Esophagus muscularis mucosa (tissue), 4 donors: Measurements from ENCODE around the gene RAB25. TPM values are rescaled to one million over a fixed set of nuclear protein-coding genes. Genes with fewer than 3 reads are reported as not detected.
A peak's percentile ranks its signal among the peaks of the same experiment; 100 is the strongest.

Experiments used
- DNase-seq: peaks from one replicate; pipeline ENCODE4 v3.0.0-alpha.2; 2017; ENCODE audit errors: extremely low spot score
- H3K27ac ChIP-seq, 4 donors: fragments of 200-600 bp; sonication (generic); replicated peaks in 1 of 4; 1 replicate in 3 of 4; 2 replicates in 1 of 4; pipeline ENCODE4 v1.5.1; 2016 to 2019; ENCODE audit warnings: mild to moderate bottlenecking in 1 of 4
- H3K27me3 ChIP-seq, 4 donors: fragments of 200-600 bp; sonication (generic); one replicate each; pipeline versions ENCODE4 v1.5.1 to v1.6.0; 2016 to 2019
- H3K36me3 ChIP-seq, 4 donors: fragments of 200-600 bp; sonication (generic); one replicate each; pipeline ENCODE4 v1.5.1; 2016 to 2019
- H3K4me1 ChIP-seq, 4 donors: fragments of 200-600 bp; sonication (generic); one replicate each; pipeline ENCODE4 v1.5.1; 2016 to 2019
- H3K4me3 ChIP-seq, 4 donors: fragments of 200-600 bp; sonication (generic); 1 replicate in 2 of 4; 2 replicates in 2 of 4; pipeline ENCODE4 v1.5.1; 2016 to 2019; ENCODE audit warnings: mild to moderate bottlenecking in 4 of 4, moderate library complexity in 1 of 4
- H3K9me3 ChIP-seq, 4 donors: fragments of 200-600 bp; sonication (generic); 1 replicate in 3 of 4; 2 replicates in 1 of 4; pipeline ENCODE4 v1.5.1; 2016 to 2019
- CTCF ChIP-seq, 3 experiments: fragments of 200-600 bp in 2 of 3; fragments of 450-650 bp in 1 of 3; sonication (generic) in 2 of 3; IDR thresholded peaks; one replicate each; pipeline ENCODE4 v1.5.1; 2017 to 2019; ENCODE audit warnings: antibody characterized with exemption in 3 of 3, mild to moderate bottlenecking in 2 of 3, moderate library complexity in 1 of 3
- EP300 ChIP-seq: sonication (generic); formaldehyde crosslinking; IDR thresholded peaks from one replicate; pipeline ENCODE4 v1.6.1; 2017; ENCODE audit warnings: antibody characterized with exemption
- POLR2A ChIP-seq: fragments of 450-650 bp; IDR thresholded peaks from one replicate; pipeline ENCODE4 v1.6.1; 2017; ENCODE audit warnings: antibody characterized with exemption, moderate library complexity, mild to moderate bottlenecking, low read depth
- POLR2AphosphoS5 ChIP-seq, 2 donors: sonication (generic); formaldehyde crosslinking; IDR thresholded peaks; one replicate each; pipeline ENCODE4 v1.6.1; 2017; ENCODE audit warnings: antibody characterized with exemption in 2 of 2
- WGBS: methylation state at CpG from one replicate; pipeline ENCODE4 v1.1.5; 2018; 5-methylcytosine and 5-hydroxymethylcytosine counted together
- intact Hi-C: fragments of 100-400 bp; cut with DNase I; formaldehyde crosslinking; loops from one replicate; pipeline ENCODE4 v1.15.1; 2023
- total RNA-seq, 4 donors: library from RNA; depleted of rRNA; stranded (reverse); fragments of >200 nt; gene quantifications; one replicate each; pipeline versions ENCODE4 v1.1.0 to v1.2.1, GENCODE V29; 2016

Gene RAB25
- total RNA-seq, 4 donors from 2014 or later: not detected

- Histone ChIP-seq H3K36me3 (no peaks in the 10 kb centered on the region), H3K27ac (peak overlapping the region; percentile 78 to 86 (median 84)), H3K4me3 (no peak overlapping the region), H3K9me3 (no peaks in the 10 kb centered on the region), H3K4me1 (peaks cover 27 to 37% (median 35%) of the 10 kb centered on the region in 4 donors), H3K27me3 (no peaks in the 10 kb centered on the region)
- intact Hi-C loops: loop anchor here (1.0 to 5.0 kb wide), 2 partner anchors 34 to 116 kb away; partner anchors contain the start of gene PMF1
- TF ChIP-seq POLR2AphosphoS5 (IDR thresholded peaks at IDR 0.05) (no peak), CTCF (IDR thresholded peaks at IDR 0.05) (no peak), EP300 (no peak), POLR2A (no peak)
- WGBS: 66% methylated on average over 3 of the region's 3 CpGs
- no peak for DNase-seq
These were observed 35.0 kb downstream of the RAB25 start for GRCh38 chr1:156095906-156096508.

GRCh38 chr1:156096640-156097391 is 35.9 kb downstream of the RAB25 start:
- no peaks in the 10 kb centered on the region for H3K36me3 ChIP-seq
- H3K27me3 ChIP-seq: no peaks in the 10 kb centered on the region
- peak overlapping the region; percentile 78 to 86 (median 84) for H3K27ac ChIP-seq
- H3K4me1 ChIP-seq: peaks cover 35 to 44% (median 42%) of the 10 kb centered on the region in 4 donors
- peak; percentile 80 to 83 for TF ChIP-seq POLR2AphosphoS5 (IDR thresholded peaks at IDR 0.05)
- peak in 2 of 3 experiments; percentile 97 to 99 for TF ChIP-seq CTCF (IDR thresholded peaks at IDR 0.05)
- no peak for TF ChIP-seq POLR2A
- TF ChIP-seq EP300: no peak
- H3K4me3 ChIP-seq: peak overlapping the region in 2 of 4 donors; percentile 3 to 32
- peak; percentile 97 for DNase-seq
- WGBS: 23% methylated on average over 12 of the region's 14 CpGs
- intact Hi-C loops: loop anchor here (1.0 to 5.0 kb wide), 2 partner anchors 33 to 115 kb away; partner anchors contain the start of gene PMF1
- no peaks in the 10 kb centered on the region for H3K9me3 ChIP-seq

GRCh38 chr1:156097499-156098178 is 36.7 kb downstream of the RAB25 start:
- H3K4me1 ChIP-seq: peaks cover 43 to 52% (median 50%) of the 10 kb centered on the region in 4 donors
- no peaks in the 10 kb centered on the region for H3K9me3 ChIP-seq
- peak overlapping the region; percentile 78 to 86 (median 84) for H3K27ac ChIP-seq
- H3K36me3 ChIP-seq: no peaks in the 10 kb centered on the region
- WGBS: 83% methylated on average over 9 of the region's 9 CpGs
- intact Hi-C loops: loop anchor here (5.0 kb wide), 1 partner anchor 115 kb away; the partner anchor contains the start of gene PMF1
- H3K4me3 ChIP-seq: no peak overlapping the region
- no peak for DNase-seq
- TF ChIP-seq EP300 (no peak), POLR2AphosphoS5 (IDR thresholded peaks at IDR 0.05) (no peak), CTCF (IDR thresholded peaks at IDR 0.05) (no peak), POLR2A (no peak)
- no peaks in the 10 kb centered on the region for H3K27me3 ChIP-seq

- H3K9me3 ChIP-seq: no peaks in the 10 kb centered on the region
- H3K27ac ChIP-seq: peak overlapping the region in 3 of 4 donors; percentile 2 to 83 (median 14)
- H3K4me1 ChIP-seq: peaks cover 55 to 64% (median 62%) of the 10 kb centered on the region in 4 donors
These were observed 37.8 kb downstream of the RAB25 start for GRCh38 chr1:156098784-156099183.

More at GRCh38 chr1:156098784-156099183, 37.8 kb downstream of the RAB25 start:
- Histone ChIP-seq H3K4me3 (no peak overlapping the region), H3K36me3 (no peaks in the 10 kb centered on the region), H3K27me3 (no peaks in the 10 kb centered on the region)
- WGBS: 71% methylated on average over 1 of the region's 2 CpGs
- intact Hi-C loops: loop anchor here (5.0 kb wide), 1 partner anchor 114 kb away; the partner anchor contains the start of gene PMF1
- no peak for DNase-seq
- TF ChIP-seq POLR2AphosphoS5 (IDR thresholded peaks at IDR 0.05): no peak
- no peak for TF ChIP-seq POLR2A
- TF ChIP-seq EP300: no peak
- TF ChIP-seq CTCF (IDR thresholded peaks at IDR 0.05): no peak
